ENCODE results near the gene FOCAD.
"Not testable (repeated sequence)": the region's sequence is repeated elsewhere in the genome, so short reads cannot be mapped to it uniquely, and the experiment has no call there.

The FOCAD gene

DNA sequence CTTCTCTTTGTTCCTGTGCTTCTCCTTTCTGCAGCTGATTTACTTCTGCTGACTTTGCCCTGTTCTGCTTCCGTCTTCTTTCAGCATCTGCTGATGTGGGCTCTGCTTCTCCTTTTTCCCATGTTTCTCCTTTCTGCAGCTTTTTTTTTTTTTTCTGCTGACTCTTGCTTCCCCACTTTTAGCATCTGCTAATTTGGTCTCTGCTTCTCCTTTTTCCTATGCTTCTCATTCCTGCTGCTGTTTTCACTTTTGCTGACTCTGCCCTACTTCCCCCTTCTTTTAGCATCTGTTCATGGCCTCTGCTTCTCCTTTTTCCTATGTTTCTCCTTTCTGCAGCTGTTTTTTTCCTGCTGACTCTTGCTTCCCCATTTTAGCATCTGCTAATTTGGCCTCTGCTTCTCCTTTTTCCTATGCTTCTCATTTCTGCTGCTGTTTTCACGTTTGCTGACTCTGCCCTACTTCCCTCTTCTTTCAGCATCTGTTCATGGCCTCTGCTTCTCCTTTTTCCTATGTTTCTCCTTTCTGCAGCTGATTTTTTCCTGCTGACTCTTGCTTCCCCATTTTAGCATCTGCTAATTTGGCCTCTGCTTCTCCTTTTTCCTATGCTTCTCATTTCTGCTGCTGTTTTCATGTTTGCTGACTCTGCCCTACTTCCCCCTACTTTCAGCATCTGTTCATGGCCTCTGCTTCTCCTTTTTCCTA, 289.3 kb downstream of the FOCAD start:
- not testable (repeated sequence) for DNase-seq (ENCODE audit: low spot score)

DNA sequence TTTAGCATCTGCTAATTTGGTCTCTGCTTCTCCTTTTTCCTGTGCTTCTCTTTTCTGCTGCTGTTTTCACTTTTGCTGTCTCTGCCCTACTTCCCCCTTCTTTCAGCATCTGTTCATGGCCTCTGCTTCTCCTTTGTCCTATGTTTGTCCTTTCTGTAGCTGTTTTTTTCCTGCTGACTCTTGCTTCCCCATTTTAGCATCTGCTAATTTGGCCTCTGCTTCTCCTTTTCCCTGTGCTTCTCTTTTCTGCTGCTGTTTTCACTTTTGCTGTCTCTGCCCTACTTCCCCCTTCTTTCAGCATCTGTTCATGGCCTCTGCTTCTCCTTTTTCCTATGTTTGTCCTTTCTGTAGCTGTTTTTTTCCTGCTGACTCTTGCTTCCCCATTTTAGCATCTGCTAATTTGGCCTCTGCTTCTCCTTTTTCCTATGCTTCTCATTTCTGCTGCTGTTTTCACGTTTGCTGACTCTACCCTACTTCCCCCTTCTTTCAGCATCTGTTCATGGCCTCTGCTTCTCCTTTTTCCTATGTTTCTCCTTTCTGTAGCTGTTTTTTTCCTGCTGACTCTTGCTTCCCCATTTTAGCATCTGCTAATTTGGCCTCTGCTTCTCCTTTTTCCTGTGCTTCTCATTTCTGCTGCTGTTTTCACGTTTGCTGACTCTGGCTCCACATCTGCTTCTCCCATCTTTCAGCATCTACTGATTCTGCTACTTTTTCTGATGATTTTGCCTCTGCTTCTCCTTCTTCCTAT, 290.3 kb downstream of the FOCAD start:
- DNase-seq (ENCODE audit: low spot score) = not testable (repeated sequence)

DNA sequence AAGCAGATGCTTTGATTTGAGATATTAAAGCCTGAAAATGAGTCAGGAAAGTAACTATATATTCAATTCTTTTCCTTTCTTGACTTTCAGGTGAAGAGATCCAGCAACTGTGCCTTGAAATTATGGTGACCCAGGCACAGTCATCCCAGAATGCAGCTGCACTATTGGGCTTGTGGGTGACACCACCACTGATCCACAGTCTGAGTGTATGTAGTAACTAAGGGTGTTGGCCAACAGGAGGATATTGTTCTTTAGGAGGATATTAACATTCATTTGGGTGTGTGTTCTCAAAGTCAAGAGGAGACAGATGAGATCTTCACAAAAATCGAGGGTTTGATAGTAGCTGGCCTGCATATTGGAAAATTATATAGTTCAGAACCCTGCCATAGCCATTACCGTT, 294.2 kb downstream of the FOCAD start:
- DNase-seq (ENCODE audit: low spot score) = no peak

DNA sequence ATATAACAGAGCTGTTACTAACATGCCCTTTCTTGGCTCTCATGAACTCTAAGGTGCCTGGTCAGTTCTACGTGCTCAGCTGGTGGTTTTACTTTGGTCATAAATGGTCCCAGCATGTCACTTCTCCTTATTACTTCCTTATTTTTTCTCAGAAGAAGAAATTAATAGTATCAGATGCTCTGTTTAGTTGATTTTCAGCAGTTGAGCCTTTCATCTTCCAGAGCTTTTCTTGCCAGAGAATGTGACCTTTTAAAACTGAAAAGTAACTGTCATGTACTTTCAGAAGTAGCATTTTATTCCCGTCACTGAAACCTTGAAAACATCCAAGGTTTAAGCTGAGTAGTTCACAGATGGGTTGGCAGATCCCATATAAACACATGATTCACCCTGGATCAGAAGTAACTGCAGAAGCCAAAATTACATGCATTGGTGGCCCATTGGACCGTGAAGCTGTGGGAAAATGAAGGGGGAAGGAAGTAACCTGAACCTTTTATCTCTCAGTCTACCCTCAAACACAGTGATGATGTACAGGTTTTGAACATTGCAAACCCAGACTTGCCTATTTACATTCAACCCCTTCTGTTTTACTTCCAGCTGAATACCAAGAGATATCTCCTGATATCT, 296.9 kb downstream of the FOCAD start:
- DNase-seq (ENCODE audit: low spot score) = no peak

DNA sequence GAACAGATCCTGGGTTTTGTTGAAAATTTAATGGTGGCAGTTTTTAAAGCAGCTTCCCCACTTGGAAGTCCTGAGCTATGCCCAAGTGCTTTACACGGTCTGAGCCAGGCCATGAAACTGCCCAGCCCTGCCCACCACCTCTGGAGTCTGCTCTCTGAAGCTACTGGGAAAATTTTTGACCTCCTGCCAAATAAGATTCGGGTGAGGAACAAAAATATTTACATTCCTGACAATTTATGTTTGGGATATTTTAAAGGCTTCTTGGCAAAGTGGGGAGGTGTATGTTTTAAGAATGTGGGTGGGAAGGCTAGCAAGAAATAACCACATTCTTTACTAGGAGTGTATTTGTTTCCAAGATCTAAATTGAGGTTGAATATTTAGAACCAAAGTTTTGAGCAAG, 297.4 kb downstream of the FOCAD start:
- no peak for DNase-seq (ENCODE audit: low spot score)

DNA sequence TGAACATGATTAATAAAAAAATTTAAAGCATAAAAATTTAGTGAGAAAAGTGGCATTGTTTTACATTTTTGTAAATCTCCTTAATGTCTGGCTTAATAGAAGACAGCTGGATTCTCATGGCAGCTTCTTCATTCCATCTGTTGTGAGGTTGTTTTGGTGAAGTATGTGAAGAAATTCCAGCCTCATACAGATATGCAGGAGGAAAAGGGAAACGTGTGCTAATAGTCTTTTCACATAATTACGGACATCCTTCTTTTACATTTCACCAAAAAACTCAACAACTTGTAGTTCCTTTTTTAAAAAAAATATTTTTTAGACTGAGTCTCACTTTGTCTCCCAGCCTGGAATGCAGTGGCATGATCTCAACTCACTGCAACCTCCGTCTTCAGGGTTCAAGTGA, 300.4 kb downstream of the FOCAD start:
- no peak for DNase-seq (ENCODE audit: low spot score)

DNA sequence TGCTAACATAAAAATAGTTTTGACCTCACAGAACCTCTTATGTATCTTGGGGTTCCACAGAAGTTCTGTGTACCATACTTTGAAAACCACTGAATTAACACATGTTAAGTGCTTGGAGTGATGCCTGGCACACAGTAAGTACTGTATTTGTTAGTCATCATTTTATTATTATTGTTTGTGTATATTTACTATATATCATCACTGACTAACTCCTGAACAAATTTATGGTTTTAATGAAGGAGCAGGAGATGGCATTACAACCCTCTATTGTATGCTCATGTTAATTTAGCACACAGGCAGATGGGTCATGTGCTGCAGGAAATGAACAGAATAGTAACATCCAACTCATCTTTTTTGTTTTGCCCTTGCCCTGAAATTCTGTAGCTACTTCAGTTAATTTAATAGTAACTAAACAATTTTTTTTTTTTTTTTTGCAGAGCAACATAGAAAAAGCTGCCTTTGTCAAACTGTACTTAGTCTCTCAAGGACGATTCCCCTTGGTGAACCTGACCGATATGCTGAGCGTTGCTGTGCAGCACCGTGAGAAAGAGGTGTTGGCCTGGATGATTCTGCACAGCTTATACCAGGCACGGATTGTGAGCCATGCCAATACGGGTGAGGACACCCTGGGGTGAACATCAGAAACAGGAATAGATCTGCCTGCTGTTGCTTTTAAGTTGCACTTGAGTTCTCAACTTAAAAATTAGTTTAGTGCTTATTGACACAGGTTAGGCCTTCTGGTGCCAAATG, 302.0 kb downstream of the FOCAD start:
- no peak for DNase-seq (ENCODE audit: low spot score)

DNA sequence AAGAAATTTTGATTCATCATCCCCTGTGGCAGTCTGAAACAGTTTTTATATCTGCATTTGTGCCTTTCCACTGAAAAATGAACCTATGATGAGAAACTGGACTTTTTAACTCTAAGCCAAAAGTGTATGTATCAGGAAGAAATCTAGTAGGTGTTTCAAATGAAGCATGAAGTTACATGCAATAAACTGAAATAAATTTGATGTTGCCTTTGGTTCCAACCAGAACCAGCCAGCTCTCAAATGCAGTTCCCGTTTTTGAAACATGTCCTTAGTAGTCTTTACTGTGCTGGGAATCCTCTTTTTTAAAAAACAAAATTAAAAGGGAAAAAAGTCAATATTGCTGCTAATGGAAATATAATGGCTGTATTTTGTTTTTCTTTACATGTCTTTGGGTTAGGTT, 303.5 kb downstream of the FOCAD start:
- DNase-seq (ENCODE audit: low spot score) = no peak

DNA sequence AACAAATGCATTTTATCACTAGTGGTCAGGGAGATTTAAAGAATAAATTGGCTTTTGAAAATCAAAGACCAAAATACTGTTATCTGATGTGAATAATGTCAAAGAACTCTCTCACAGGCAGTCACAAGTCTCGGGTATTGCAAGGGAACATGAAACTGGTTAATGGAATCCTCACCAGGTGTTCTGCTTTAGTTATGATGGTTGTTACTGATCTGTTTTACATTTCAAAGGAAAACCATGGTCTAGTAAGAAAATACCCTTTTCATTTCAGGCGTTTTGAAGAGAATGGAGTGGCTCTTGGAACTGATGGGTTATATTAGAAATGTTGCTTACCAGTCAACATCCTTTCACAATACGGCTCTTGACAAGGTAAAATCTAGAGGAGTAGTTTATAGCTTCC, 304.0 kb downstream of the FOCAD start:
- DNase-seq (ENCODE audit: low spot score) = no peak

DNA sequence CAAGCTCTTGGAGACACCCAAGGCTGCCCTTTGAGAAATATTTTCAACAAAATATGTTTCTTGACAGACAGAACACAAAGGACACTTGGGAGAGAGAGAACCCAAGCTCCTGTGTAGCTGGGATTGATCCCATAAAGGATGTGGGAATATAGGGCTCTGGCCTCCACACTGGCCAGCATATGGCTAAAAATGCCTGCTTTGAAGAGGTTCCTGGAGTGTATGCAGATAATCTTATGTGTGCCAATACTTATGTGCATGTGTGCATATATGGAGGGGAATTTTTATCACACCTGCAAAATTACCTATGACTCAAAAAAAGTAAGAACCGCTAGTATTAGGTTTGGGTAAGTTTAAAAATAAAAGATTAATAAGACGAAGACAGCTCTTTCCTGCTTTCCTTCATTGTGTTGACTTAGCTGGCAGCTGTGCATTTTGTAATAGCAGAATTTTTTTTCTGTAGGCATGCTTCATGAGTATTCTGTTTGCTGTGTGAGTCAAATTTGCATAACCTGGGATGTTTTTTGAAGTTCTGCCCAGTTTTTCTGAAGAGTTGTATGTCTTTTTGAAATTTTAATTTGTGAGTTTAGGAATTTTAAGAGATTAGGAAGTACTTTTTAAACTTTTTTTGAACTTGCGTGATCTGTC, 304.7 kb downstream of the FOCAD start:
- DNase-seq (ENCODE audit: low spot score) = no peak

DNA sequence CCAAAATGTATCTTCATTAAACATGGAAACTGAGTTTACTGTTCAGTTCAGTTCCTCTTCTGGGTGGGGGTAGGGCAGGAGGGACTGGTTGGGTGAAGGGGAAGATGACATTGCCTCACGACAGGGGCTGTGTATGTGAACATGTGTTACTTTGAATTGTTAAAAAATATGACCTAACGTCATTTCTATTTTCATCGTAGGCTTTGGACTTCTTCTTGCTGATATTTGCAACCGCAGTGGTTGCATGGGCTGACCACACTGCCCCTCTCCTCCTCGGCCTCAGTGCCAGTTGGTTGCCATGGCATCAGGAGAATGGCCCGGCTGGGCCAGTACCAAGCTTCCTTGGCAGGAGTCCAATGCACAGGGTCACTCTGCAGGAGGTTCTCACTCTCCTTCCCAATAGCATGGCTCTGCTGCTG, 305.9 kb downstream of the FOCAD start:
- DNase-seq (ENCODE audit: low spot score) = no peak

DNA sequence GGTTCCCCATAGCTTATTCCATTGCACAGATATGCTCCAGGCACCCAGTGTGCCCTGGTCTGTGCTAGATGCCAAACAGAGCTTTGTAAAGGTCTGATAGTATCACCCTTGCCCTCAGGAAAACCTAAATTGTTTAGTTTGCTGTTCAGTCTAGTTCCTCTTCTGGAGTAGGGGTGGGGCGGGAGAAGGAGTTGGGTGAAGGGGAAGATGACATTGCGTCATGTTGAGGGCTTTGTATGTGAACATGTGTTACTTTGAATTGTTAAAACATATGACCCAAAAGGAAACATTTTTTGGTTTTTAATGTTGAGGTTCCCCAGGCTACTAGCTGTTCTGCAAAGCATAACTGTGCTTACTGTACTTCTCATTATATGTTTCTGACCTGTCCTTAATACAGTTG, 306.8 kb downstream of the FOCAD start:
- DNase-seq (ENCODE audit: low spot score) = no peak

DNA sequence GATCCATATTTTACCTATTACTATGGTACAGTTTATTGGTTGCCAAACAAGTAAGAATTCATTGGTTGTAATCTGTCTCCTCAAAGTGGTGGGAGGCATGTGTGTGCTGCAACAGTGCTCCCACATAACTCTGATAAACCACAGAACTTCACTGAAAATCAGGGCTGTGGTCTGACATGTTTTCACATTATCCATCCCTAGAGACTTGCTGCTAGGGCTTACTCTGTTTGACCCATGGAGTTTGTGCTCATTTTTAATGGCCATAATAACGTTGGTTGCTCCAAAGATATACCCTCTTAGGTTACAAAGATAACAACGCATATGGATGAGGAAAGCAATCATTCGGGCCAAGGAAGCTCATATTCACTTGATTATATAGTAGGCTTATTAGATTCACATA, 310.4 kb downstream of the FOCAD start:
- DNase-seq (ENCODE audit: low spot score) = no peak

DNA sequence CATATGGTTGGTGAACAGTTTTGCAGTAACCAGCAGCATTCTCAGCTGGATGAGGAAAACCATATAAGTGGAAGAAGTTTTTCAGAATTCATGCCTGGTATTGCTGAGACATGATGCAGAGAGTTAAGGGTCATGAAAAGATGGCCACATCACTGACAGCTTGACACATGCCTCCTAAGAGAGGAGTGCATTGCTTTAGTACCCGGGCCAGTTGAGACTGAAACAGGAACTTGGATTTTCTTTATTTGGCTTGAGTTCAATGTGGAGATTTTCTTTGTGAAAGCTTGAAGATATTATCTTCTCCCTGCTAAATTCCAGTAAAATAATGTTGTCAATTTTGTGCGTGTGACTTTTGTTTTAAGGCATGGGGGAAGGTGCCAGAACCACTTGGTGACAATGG, 311.6 kb downstream of the FOCAD start:
- DNase-seq (ENCODE audit: low spot score) = no peak

DNA sequence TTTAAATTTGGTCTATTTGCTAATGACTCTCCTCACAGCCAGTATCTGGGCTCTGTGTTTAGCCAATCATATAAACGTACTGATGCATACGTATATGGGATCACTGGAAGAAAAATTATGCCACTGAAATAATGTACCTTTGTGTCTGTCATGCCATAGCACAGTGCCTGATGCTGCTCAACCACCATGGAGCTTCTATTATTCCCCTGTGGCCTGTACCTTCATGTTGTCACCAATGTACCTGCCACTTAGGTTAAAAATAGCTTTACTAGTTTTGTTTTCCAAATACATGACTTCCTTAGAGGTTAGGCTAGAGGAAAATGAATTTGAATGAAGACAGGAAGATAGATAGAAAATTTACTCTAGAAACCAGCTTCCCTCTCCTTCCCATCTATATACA, 312.8 kb downstream of the FOCAD start:
- no peak for DNase-seq (ENCODE audit: low spot score)

DNA sequence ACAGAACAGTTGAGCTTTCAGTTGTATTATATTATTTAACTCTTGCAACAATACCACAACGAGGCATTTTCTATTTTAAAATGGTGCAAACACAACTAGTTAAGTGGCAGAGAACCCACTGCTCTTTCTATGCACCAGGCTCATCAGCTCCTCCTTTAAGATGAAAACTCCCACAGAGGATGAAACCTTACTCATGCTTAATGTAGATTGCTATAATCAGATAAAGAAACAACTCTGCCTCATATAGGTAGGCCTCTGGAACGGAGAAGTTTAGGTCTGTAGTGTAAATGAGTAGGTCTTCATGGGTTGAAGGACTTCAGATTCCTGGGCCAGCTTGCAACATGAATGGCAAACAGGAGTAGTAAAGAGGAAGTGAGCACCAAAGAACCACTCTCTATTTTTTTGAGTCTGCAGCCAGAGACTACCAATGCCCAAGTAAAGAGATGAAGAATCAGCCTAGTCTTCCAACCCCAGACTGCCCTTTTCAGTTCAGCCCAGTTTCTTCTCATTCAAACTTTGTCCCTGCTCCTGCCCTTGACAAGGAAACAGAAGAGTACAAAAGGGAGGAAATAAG, 313.5 kb downstream of the FOCAD start:
- no peak for DNase-seq (ENCODE audit: low spot score)

DNA sequence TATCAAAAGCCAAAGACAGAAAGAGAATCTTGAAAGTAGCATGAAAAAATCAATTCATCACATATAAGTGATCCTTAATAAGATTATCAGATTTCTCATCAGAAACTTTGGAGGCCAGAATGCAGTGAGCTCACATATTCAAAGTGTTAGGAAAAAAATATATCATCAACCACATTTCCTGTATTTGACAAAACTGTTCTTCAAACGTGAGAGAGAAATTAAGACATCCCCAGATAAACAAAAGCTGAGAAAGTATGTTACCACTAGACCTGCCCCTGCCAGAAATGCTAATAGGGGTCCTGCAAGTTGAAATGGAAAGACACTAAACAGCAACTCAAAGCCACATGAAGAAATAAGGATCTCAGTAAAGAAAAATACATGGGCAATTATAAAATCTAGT, 317.5 kb downstream of the FOCAD start:
- no peak for DNase-seq (ENCODE audit: low spot score)

DNA sequence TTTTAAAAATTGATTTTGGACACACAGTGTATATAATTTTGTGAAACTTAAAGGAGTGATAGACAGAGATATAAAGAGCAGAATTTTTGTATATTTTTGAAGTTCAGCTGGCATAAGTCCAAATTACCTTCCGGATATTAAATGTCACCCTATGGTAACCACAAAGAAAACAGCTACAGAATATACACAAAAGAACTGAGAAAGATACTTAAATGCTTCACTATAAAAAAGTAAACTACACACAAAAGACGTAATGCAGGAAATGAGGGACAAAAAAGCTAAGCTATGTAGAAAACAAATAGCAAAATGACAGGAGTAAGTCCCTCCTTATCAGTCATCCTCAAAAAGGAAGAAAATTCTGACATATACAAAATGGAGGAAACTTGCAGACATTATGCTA, 318.0 kb downstream of the FOCAD start:
- no peak for DNase-seq (ENCODE audit: low spot score)

DNA sequence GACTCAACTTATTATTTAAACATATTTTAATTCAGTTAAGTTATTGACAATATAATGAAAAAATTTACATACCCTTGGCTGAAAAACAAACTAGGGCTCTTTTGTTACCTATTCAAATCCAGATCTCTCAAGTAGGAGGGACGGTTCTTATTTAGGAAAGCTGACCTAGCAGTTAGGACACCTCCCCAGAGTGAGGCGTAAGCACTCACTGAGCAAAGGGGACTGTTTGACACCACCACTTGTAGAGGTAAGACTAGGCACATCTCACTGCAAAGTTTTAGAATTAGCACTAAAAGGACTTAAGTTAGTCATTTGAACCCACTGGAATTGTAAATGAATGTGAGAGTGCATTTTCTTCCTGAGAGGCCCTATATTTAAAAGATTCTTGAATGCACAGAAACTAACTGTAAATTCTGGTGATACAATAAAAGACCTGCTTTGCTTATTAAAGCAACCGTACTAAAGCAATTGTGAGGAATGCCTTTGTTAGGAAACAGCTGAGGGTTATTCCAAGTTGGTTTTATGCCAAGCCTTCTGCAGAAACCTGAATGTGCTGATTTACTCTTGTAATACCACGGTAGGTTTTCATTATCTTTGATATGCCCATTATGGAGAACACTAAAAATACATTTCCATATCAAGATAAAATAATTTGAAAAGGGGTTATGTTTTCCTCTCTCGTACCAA, 331.2 kb downstream of the FOCAD start:
- DNase-seq (ENCODE audit: low spot score) = no peak

DNA sequence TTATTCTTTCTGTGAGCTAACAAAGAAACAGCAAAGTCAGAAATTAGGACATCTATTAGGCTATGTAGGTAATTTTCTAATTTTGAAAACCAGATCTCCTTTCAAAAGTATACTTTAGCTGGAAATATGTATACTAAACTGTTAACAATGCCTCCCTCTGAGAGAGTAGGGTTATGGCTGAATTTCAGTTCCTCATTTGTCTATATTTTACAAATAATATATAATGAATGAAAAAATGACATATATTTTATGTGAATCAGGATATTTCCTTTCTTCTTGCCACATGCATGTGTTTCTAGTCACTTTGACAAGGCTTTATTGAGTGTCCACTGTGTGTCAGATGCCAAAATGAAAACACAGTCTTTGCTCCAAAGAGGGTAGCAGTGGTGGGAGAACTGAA, 331.9 kb downstream of the FOCAD start:
- DNase-seq (ENCODE audit: low spot score) = no peak
